Sigmoid colon (tissue), 4 donors: ENCODE data around the gene PLPP1.

Experiments
- POLR2A ChIP-seq, 2 donors: fragments of 450-650 bp; IDR thresholded peaks; one replicate each; pipeline ENCODE4 v1.6.1; 2016; ENCODE audit warnings: antibody characterized with exemption in 2 of 2, mild to moderate bottlenecking in 2 of 2, moderate library complexity in 2 of 2
- POLR2AphosphoS5 ChIP-seq, 4 donors: sonication (generic); formaldehyde crosslinking; IDR thresholded peaks; one replicate each; pipeline ENCODE4 v1.6.1; 2017; ENCODE audit warnings: antibody characterized with exemption in 4 of 4
- TF ChIP-seq, protein P1 (sequence below), 4 experiments: fragments of 450-650 bp in 3 of 4; fragments of 200-600 bp in 1 of 4; IDR thresholded peaks; one replicate each; pipeline ENCODE4 v1.5.1; 2016 to 2019; ENCODE audit warnings: antibody characterized with exemption in 4 of 4, mild to moderate bottlenecking in 3 of 4, moderate library complexity in 2 of 4

DNA sequence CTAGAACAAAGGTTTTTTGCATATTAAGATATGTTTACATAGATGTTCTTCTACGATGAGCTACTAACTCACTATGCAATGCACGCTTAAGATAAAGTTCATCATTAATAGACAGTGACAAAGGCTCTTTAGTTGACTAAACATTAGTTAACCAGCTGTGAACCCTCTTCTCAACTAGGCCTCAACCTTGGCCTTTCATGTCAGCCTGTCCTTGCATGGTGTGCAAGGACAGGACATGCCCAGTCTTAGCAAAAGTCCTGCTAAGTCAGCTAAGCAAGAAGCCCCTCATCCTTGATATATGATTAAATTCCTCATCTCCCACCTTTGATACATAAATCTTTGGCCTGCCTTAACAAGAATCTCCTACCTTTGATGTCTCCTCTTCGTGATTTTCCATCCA lies 50.9 kb downstream of the PLPP1 start:
- TF ChIP-seq, protein P1, sequence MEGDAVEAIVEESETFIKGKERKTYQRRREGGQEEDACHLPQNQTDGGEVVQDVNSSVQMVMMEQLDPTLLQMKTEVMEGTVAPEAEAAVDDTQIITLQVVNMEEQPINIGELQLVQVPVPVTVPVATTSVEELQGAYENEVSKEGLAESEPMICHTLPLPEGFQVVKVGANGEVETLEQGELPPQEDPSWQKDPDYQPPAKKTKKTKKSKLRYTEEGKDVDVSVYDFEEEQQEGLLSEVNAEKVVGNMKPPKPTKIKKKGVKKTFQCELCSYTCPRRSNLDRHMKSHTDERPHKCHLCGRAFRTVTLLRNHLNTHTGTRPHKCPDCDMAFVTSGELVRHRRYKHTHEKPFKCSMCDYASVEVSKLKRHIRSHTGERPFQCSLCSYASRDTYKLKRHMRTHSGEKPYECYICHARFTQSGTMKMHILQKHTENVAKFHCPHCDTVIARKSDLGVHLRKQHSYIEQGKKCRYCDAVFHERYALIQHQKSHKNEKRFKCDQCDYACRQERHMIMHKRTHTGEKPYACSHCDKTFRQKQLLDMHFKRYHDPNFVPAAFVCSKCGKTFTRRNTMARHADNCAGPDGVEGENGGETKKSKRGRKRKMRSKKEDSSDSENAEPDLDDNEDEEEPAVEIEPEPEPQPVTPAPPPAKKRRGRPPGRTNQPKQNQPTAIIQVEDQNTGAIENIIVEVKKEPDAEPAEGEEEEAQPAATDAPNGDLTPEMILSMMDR (IDR thresholded peaks at IDR 0.05): no peak
- no peak for TF ChIP-seq POLR2A (IDR thresholded peaks at IDR 0.05)
- no peak for TF ChIP-seq POLR2AphosphoS5 (IDR thresholded peaks at IDR 0.05)
